ENCODE data around the gene PTHLH.

- TF ChIP-seq POLR2A (IDR thresholded peaks at IDR 0.05) (no peak), CTCF (IDR thresholded peaks at IDR 0.05) (peak; percentile 29 to 81 (median 74))
Observed at GRCh38 chr12:27940756-27941402, 31.7 kb downstream of the PTHLH start.
